WTC11 (cell line): ENCODE measurements around the gene SLC25A45. TPM values are rescaled to one million over a fixed set of nuclear protein-coding genes. Genes with fewer than 3 reads are reported as not detected.

Source experiments
- ATAC-seq: fragments of 200-7000 bp; cut with Tn5 transposase; 2 replicates; pipeline ENCODE4 v1.10.0; 2021; ENCODE audit warnings: mild to moderate bottlenecking, moderate library complexity
- CTCF ChIA-PET: fragments of 300-600 bp; sonication (Branson Sonifier 250); formaldehyde crosslinking; loops from one replicate; lab custom pipeline; 2021; ENCODE audit warnings: antibody characterized with exemption; lab: Charles Lee
- POLR2A ChIA-PET: fragments of 350-600 bp; sonication (Branson Sonifier 250); formaldehyde crosslinking; loops from one replicate; lab custom pipeline; 2021; ENCODE audit warnings: antibody characterized with exemption; lab: Charles Lee
- DNase-seq: peaks from one replicate; pipeline ENCODE4 v3.0.0; 2021; ENCODE audit warnings: low spot score
- H3K27ac Mint-ChIP-seq: 2 replicates; pipeline ENCODE4 v1.8.0; 2021; ENCODE audit warnings: mixed read lengths
- H3K27me3 Mint-ChIP-seq: 2 replicates; pipeline ENCODE4 v1.8.0; 2021; ENCODE audit warnings: low read depth, mild to moderate bottlenecking, moderate library complexity, mixed read lengths
- H3K36me3 Mint-ChIP-seq: 2 replicates; pipeline ENCODE4 v1.8.0; 2021; ENCODE audit warnings: mixed read lengths
- H3K4me1 Mint-ChIP-seq: 2 replicates; pipeline ENCODE4 v1.8.0; 2022; ENCODE audit warnings: mixed read lengths
- H3K4me3 Mint-ChIP-seq: 2 replicates; pipeline ENCODE4 v1.8.0; 2021; ENCODE audit warnings: mild to moderate bottlenecking, moderate library complexity, mixed read lengths
- H3K9me3 Mint-ChIP-seq: 2 replicates; pipeline ENCODE4 v1.8.0; 2021; ENCODE audit warnings: mixed read lengths
- CBFB ChIP-seq: sonication (generic); formaldehyde crosslinking; IDR thresholded peaks from 2 replicates; pipeline ENCODE4 v1.8.1; 2022; ENCODE audit warnings: mild to moderate bottlenecking, low read depth, missing genetic modification reagents
- FOXJ3 ChIP-seq: sonication (generic); formaldehyde crosslinking; IDR thresholded peaks from 2 replicates; pipeline ENCODE4 v1.9.0; 2021; ENCODE audit warnings: missing genetic modification reagents, mild to moderate bottlenecking, borderline replicate concordance
- GABPB1 ChIP-seq: sonication (generic); formaldehyde crosslinking; IDR thresholded peaks from 2 replicates; pipeline ENCODE4 v1.8.1; 2023; ENCODE audit warnings: mild to moderate bottlenecking, missing genetic modification reagents
- NR3C1 ChIP-seq: sonication (generic); formaldehyde crosslinking; conservative IDR thresholded peaks from 2 replicates; pipeline ENCODE4 v1.8.1; 2023; ENCODE audit warnings: low read depth, mild to moderate bottlenecking, missing genetic modification reagents
- OVOL2 ChIP-seq: fragments of 250-450 bp; sonication (Bioruptor Pico); IDR thresholded peaks from 2 replicates; pipeline ENCODE4 v1.9.0; 2021; ENCODE audit warnings: mild to moderate bottlenecking, borderline replicate concordance
- SMAD4 ChIP-seq: sonication (generic); formaldehyde crosslinking; IDR thresholded peaks from 2 replicates; pipeline ENCODE4 v1.8.0; 2022; ENCODE audit warnings: mild to moderate bottlenecking, missing genetic modification reagents
- SOX15 ChIP-seq: fragments of 250-450 bp; sonication (Bioruptor Pico); IDR thresholded peaks from 2 replicates; pipeline ENCODE4 v1.9.0; 2021; ENCODE audit warnings: mild to moderate bottlenecking
- TP53 ChIP-seq: sonication (generic); formaldehyde crosslinking; IDR thresholded peaks from 2 replicates; pipeline ENCODE4 v1.8.1; 2023; ENCODE audit warnings: mild to moderate bottlenecking, missing genetic modification reagents
- ZNF263 ChIP-seq: sonication (generic); formaldehyde crosslinking; IDR thresholded peaks from 2 replicates; pipeline ENCODE4 v1.8.1; 2022; ENCODE audit warnings: low read depth, mild to moderate bottlenecking, moderate library complexity, missing genetic modification reagents
- ZNF317 ChIP-seq: sonication (generic); formaldehyde crosslinking; IDR thresholded peaks from 2 replicates; pipeline ENCODE4 v1.8.1; 2023; ENCODE audit warnings: low read depth, mild to moderate bottlenecking, moderate library complexity, missing genetic modification reagents, borderline replicate concordance
- ZNF671 ChIP-seq: fragments of 250-450 bp; sonication (Bioruptor Pico); IDR thresholded peaks from 2 replicates; pipeline ENCODE4 v1.8.0; 2021; ENCODE audit warnings: mild to moderate bottlenecking
- total RNA-seq: library from RNA; stranded (reverse); gene quantifications from 3 replicates; pipeline ENCODE4 v1.2.3, GENCODE V29; 2021
- TF ChIP-seq, protein P1 (sequence below): sonication (generic); formaldehyde crosslinking; IDR thresholded peaks from 2 replicates; pipeline ENCODE4 v1.8.1; 2022; ENCODE audit warnings: low read depth, missing genetic modification reagents, borderline replicate concordance
- TF ChIP-seq, protein P2 (sequence below): sonication (generic); formaldehyde crosslinking; IDR thresholded peaks from 2 replicates; pipeline ENCODE4 v1.8.0; 2022; ENCODE audit warnings: missing genetic modification reagents
- TF ChIP-seq, protein P3 (sequence below): sonication (generic); formaldehyde crosslinking; IDR thresholded peaks from 2 replicates; pipeline ENCODE4 v1.8.0; 2023; ENCODE audit warnings: mild to moderate bottlenecking, missing genetic modification reagents
- TF ChIP-seq, protein P4 (sequence below): sonication (generic); formaldehyde crosslinking; IDR thresholded peaks from 2 replicates; pipeline ENCODE4 v1.8.1; 2023; ENCODE audit warnings: mild to moderate bottlenecking, missing genetic modification reagents, borderline replicate concordance
- TF ChIP-seq, protein P5 (sequence below): sonication (generic); formaldehyde crosslinking; IDR thresholded peaks from 2 replicates; pipeline ENCODE4 v1.8.0; 2023; ENCODE audit warnings: missing genetic modification reagents, mild to moderate bottlenecking, borderline replicate concordance
- TF ChIP-seq, protein P6 (sequence below): fragments of 250-450 bp; sonication (Bioruptor Pico); IDR thresholded peaks from 2 replicates; pipeline ENCODE4 v1.9.0; 2021; ENCODE audit warnings: mild to moderate bottlenecking
- TF ChIP-seq, protein P7 (sequence below): sonication (generic); formaldehyde crosslinking; IDR thresholded peaks from 2 replicates; pipeline ENCODE4 v1.8.1; 2023; ENCODE audit warnings: mild to moderate bottlenecking, missing genetic modification reagents

Gene SLC25A45
- total RNA-seq, 1 experiment from 2014 or later = 1.7 TPM

DNA sequence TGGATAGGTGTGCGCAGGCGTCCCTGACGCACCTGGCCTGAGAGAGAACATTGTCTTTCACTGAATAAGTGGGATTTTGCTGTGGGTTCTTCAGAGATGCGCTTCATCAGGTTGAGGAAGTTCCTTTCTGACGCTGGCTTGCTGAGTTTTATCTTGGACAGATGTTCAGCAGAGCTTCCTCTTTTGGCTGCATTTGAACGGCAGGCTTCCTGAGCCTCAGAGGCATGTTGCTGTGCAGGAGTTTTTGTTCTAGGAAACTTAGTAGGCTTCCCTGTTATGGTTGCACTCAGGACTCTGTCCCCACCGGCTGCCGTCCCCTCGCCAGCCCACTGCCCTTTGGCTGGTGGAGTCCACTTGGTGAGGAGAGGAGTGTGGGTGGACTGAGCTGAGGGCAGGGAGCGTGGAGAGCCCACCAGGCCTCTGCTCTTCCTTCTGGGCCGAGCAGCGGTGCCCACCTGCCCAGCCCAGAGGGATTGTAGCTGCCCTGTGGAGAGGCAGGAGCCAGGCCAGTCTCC is 21.2 kb upstream of the SLC25A45 start:
- Mint-ChIP-seq H3K27ac (no peak overlapping the region), H3K4me1 (peaks cover 10% of the 10 kb centered on the region), H3K4me3 (no peak overlapping the region), H3K9me3 (no peaks in the 10 kb centered on the region), H3K36me3 (peaks cover 7% of the 10 kb centered on the region), H3K27me3 (no peaks in the 10 kb centered on the region)
- CTCF ChIA-PET = interaction anchor here (1.5 kb wide), 2 partner anchors 12 to 13 kb away, joined by 3 to 8 read pairs; no protein-coding TSS in a partner anchor
- POLR2A ChIA-PET = no interaction called here
- no peak for ATAC-seq
- TF ChIP-seq, protein P1, sequence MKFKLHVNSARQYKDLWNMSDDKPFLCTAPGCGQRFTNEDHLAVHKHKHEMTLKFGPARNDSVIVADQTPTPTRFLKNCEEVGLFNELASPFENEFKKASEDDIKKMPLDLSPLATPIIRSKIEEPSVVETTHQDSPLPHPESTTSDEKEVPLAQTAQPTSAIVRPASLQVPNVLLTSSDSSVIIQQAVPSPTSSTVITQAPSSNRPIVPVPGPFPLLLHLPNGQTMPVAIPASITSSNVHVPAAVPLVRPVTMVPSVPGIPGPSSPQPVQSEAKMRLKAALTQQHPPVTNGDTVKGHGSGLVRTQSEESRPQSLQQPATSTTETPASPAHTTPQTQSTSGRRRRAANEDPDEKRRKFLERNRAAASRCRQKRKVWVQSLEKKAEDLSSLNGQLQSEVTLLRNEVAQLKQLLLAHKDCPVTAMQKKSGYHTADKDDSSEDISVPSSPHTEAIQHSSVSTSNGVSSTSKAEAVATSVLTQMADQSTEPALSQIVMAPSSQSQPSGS (CRISPR knock-in tag) = no peak
- TF ChIP-seq, protein P2, sequence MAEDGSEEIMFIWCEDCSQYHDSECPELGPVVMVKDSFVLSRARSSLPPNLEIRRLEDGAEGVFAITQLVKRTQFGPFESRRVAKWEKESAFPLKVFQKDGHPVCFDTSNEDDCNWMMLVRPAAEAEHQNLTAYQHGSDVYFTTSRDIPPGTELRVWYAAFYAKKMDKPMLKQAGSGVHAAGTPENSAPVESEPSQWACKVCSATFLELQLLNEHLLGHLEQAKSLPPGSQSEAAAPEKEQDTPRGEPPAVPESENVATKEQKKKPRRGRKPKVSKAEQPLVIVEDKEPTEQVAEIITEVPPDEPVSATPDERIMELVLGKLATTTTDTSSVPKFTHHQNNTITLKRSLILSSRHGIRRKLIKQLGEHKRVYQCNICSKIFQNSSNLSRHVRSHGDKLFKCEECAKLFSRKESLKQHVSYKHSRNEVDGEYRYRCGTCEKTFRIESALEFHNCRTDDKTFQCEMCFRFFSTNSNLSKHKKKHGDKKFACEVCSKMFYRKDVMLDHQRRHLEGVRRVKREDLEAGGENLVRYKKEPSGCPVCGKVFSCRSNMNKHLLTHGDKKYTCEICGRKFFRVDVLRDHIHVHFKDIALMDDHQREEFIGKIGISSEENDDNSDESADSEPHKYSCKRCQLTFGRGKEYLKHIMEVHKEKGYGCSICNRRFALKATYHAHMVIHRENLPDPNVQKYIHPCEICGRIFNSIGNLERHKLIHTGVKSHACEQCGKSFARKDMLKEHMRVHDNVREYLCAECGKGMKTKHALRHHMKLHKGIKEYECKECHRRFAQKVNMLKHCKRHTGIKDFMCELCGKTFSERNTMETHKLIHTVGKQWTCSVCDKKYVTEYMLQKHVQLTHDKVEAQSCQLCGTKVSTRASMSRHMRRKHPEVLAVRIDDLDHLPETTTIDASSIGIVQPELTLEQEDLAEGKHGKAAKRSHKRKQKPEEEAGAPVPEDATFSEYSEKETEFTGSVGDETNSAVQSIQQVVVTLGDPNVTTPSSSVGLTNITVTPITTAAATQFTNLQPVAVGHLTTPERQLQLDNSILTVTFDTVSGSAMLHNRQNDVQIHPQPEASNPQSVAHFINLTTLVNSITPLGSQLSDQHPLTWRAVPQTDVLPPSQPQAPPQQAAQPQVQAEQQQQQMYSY (CRISPR knock-in tag) = no peak
- TF ChIP-seq OVOL2 (CRISPR knock-in tag) (no peak), FOXJ3 (no peak), TP53 (CRISPR knock-in tag) (no peak), GABPB1 (CRISPR knock-in tag) (no peak), ZNF263 (no peak), SOX15 (CRISPR knock-in tag) (no peak), NR3C1 (no peak), CBFB (CRISPR knock-in tag) (no peak), SMAD4 (CRISPR knock-in tag) (no peak), ZNF671 (no peak), ZNF317 (no peak)
- TF ChIP-seq, protein P3, sequence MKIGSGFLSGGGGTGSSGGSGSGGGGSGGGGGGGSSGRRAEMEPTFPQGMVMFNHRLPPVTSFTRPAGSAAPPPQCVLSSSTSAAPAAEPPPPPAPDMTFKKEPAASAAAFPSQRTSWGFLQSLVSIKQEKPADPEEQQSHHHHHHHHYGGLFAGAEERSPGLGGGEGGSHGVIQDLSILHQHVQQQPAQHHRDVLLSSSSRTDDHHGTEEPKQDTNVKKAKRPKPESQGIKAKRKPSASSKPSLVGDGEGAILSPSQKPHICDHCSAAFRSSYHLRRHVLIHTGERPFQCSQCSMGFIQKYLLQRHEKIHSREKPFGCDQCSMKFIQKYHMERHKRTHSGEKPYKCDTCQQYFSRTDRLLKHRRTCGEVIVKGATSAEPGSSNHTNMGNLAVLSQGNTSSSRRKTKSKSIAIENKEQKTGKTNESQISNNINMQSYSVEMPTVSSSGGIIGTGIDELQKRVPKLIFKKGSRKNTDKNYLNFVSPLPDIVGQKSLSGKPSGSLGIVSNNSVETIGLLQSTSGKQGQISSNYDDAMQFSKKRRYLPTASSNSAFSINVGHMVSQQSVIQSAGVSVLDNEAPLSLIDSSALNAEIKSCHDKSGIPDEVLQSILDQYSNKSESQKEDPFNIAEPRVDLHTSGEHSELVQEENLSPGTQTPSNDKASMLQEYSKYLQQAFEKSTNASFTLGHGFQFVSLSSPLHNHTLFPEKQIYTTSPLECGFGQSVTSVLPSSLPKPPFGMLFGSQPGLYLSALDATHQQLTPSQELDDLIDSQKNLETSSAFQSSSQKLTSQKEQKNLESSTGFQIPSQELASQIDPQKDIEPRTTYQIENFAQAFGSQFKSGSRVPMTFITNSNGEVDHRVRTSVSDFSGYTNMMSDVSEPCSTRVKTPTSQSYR (CRISPR knock-in tag) = no peak
- TF ChIP-seq, protein P4, sequence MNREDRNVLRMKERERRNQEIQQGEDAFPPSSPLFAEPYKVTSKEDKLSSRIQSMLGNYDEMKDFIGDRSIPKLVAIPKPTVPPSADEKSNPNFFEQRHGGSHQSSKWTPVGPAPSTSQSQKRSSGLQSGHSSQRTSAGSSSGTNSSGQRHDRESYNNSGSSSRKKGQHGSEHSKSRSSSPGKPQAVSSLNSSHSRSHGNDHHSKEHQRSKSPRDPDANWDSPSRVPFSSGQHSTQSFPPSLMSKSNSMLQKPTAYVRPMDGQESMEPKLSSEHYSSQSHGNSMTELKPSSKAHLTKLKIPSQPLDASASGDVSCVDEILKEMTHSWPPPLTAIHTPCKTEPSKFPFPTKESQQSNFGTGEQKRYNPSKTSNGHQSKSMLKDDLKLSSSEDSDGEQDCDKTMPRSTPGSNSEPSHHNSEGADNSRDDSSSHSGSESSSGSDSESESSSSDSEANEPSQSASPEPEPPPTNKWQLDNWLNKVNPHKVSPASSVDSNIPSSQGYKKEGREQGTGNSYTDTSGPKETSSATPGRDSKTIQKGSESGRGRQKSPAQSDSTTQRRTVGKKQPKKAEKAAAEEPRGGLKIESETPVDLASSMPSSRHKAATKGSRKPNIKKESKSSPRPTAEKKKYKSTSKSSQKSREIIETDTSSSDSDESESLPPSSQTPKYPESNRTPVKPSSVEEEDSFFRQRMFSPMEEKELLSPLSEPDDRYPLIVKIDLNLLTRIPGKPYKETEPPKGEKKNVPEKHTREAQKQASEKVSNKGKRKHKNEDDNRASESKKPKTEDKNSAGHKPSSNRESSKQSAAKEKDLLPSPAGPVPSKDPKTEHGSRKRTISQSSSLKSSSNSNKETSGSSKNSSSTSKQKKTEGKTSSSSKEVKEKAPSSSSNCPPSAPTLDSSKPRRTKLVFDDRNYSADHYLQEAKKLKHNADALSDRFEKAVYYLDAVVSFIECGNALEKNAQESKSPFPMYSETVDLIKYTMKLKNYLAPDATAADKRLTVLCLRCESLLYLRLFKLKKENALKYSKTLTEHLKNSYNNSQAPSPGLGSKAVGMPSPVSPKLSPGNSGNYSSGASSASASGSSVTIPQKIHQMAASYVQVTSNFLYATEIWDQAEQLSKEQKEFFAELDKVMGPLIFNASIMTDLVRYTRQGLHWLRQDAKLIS (CRISPR knock-in tag) = no peak
- TF ChIP-seq, protein P5, sequence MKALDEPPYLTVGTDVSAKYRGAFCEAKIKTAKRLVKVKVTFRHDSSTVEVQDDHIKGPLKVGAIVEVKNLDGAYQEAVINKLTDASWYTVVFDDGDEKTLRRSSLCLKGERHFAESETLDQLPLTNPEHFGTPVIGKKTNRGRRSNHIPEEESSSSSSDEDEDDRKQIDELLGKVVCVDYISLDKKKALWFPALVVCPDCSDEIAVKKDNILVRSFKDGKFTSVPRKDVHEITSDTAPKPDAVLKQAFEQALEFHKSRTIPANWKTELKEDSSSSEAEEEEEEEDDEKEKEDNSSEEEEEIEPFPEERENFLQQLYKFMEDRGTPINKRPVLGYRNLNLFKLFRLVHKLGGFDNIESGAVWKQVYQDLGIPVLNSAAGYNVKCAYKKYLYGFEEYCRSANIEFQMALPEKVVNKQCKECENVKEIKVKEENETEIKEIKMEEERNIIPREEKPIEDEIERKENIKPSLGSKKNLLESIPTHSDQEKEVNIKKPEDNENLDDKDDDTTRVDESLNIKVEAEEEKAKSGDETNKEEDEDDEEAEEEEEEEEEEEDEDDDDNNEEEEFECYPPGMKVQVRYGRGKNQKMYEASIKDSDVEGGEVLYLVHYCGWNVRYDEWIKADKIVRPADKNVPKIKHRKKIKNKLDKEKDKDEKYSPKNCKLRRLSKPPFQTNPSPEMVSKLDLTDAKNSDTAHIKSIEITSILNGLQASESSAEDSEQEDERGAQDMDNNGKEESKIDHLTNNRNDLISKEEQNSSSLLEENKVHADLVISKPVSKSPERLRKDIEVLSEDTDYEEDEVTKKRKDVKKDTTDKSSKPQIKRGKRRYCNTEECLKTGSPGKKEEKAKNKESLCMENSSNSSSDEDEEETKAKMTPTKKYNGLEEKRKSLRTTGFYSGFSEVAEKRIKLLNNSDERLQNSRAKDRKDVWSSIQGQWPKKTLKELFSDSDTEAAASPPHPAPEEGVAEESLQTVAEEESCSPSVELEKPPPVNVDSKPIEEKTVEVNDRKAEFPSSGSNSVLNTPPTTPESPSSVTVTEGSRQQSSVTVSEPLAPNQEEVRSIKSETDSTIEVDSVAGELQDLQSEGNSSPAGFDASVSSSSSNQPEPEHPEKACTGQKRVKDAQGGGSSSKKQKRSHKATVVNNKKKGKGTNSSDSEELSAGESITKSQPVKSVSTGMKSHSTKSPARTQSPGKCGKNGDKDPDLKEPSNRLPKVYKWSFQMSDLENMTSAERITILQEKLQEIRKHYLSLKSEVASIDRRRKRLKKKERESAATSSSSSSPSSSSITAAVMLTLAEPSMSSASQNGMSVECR (CRISPR knock-in tag) = no peak
- TF ChIP-seq, protein P6, sequence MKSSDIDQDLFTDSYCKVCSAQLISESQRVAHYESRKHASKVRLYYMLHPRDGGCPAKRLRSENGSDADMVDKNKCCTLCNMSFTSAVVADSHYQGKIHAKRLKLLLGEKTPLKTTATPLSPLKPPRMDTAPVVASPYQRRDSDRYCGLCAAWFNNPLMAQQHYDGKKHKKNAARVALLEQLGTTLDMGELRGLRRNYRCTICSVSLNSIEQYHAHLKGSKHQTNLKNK (CRISPR knock-in tag) = no peak
- TF ChIP-seq, protein P7, sequence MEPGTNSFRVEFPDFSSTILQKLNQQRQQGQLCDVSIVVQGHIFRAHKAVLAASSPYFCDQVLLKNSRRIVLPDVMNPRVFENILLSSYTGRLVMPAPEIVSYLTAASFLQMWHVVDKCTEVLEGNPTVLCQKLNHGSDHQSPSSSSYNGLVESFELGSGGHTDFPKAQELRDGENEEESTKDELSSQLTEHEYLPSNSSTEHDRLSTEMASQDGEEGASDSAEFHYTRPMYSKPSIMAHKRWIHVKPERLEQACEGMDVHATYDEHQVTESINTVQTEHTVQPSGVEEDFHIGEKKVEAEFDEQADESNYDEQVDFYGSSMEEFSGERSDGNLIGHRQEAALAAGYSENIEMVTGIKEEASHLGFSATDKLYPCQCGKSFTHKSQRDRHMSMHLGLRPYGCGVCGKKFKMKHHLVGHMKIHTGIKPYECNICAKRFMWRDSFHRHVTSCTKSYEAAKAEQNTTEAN = no peak
- DNase-seq = no peak
